Pancreas (tissue), 10 donors: Measurements from ENCODE around the gene E2F7. TPM values are rescaled to one million over a fixed set of nuclear protein-coding genes. Genes with fewer than 3 reads are reported as not detected.

Experiments
- ATAC-seq, 4 donors: fragments of 200-7000 bp; cut with Tn5 transposase; one replicate each; pipeline versions ENCODE4 v1.8.0 to v1.9.1; 2020; ENCODE audit warnings: mild to moderate bottlenecking in 4 of 4, moderate library complexity in 4 of 4
- DNase-seq, 6 donors: peaks; one replicate each; pipeline ENCODE4 v3.0.0-alpha.2; 2020
- FAIRE-seq: peaks from 2 replicates; lab custom pipeline; 2012; peaks lifted over from hg19 to GRCh38; lab: Jason Lieb, UNC
- H3K27ac ChIP-seq, 4 donors: fragments of 200-600 bp; sonication (generic); 1 replicate in 3 of 4; 2 replicates in 1 of 4; pipeline versions ENCODE4 v1.5.0 to v1.8.0; 2020
- H3K27me3 ChIP-seq, 4 donors: fragments of 200-600 bp; one replicate each; pipeline ENCODE4 v1.8.0; 2021
- H3K36me3 ChIP-seq, 3 donors: fragments of 200-600 bp; sonication (generic) in 1 of 3; one replicate each; pipeline versions ENCODE4 v1.5.0 to v1.8.0; 2020 to 2021
- H3K4me1 ChIP-seq, 3 donors: fragments of 200-600 bp; one replicate each; pipeline ENCODE4 v1.8.0; 2021
- H3K4me3 ChIP-seq, 4 donors: fragments of 200-600 bp; sonication (generic) in 2 of 4; one replicate each; pipeline versions ENCODE4 v1.5.0 to v1.8.0; 2020 to 2021
- H3K9me3 ChIP-seq, 4 donors: fragments of 200-600 bp; one replicate each; pipeline ENCODE4 v1.8.0; 2021
- whole genome bisulfite sequencing, 2 donors: extraction: QIAGEN DNeasy Blood & Tissue Kit; methylation state at CpG; one replicate each; pipeline ENCODE4 v1.1.7; 2013; 5-methylcytosine and 5-hydroxymethylcytosine counted together
- intact Hi-C, 3 donors: fragments of 100-400 bp; cut with DNase I; formaldehyde crosslinking; loops; one replicate each; pipeline versions ENCODE4 v1.11.1 to v1.14.2; 2022
- polyA plus RNA-seq, 2 donors: library from polyadenylated mRNA; stranded (reverse); fragments of 200-250 nt; gene quantifications; one replicate each; pipeline ENCODE4 v1.2.3, GENCODE V29; 2013
- total RNA-seq, 6 donors: library from RNA; stranded (reverse); fragmentation: NEBNext Ultra II Directional in 4 of 6; extraction: Animal tissue kit (Norgen Biotek cat#: 25700) in 4 of 6; gene quantifications; one replicate each; pipeline versions ENCODE4 v1.2.1 to v1.2.4, GENCODE V29; 2021 to 2023
- TF ChIP-seq, protein P1 (sequence below), 4 donors: fragments of 200-600 bp; sonication (generic) in 3 of 4; IDR thresholded peaks; one replicate each; pipeline versions ENCODE4 v1.5.0 to v1.8.0; 2021; ENCODE audit warnings: antibody characterized with exemption in 4 of 4
- donor health status: healthy with polysubstance abuse.
- donor health status: DM: no; HTN: no; CAD: no; lungs with moderate emphysema.
- donor health status: DM: no; HTN: no; CAD: no.
- donor health status: control.
- donor health status: control.
- donor health status: Bipolar disorder and iron deficiency.
- donor health status: DM: yes; HTN: yes; CAD: no.
- donor health status: DM: no; HTN: no; CAD: no.
- donor health status: DM: no; HTN: no; CAD: no.
- donor health status: DM: yes; HTN: yes; CAD: no.

E2F7 gene
- total and polyA plus RNA-seq, 8 donors, result 0.08 to 0.73 (median 0.28) TPM; not detected in 2

DNA sequence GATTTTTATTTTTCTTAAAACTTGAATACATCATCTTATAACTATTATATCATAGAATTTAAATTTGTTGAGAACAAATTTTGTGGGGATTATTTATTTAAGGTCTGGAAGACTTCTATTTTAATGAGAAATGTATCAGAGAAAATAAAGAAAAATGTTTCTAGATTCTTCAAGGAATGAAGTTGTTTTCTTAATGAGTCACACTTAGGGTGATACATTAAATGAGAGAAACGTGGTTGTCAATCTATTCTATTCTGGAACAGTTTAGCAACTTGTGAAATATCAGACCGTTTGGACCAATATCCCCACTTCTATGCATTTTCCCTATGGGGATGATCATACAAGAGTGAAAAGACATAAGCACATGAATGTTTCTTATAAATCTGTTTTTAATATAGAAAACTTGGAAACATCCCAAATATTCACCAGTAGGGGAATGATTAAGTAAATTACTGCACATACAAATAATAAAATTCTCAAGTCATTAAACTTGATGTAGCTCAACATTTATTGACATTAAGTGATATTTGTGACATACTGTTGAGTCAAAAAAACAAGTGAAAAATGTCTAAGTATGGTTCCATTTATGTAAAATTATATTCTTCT is 88.5 kb downstream of the E2F7 start:
- intact Hi-C loops, result no loop called here
- Histone ChIP-seq H3K9me3 (no peaks in the 10 kb centered on the region), H3K36me3 (no peaks in the 10 kb centered on the region), H3K4me3 (no peak overlapping the region), H3K27ac (no peak overlapping the region), H3K4me1 (no peaks in the 10 kb centered on the region), H3K27me3 (no peaks in the 10 kb centered on the region)
- TF ChIP-seq, protein P1, sequence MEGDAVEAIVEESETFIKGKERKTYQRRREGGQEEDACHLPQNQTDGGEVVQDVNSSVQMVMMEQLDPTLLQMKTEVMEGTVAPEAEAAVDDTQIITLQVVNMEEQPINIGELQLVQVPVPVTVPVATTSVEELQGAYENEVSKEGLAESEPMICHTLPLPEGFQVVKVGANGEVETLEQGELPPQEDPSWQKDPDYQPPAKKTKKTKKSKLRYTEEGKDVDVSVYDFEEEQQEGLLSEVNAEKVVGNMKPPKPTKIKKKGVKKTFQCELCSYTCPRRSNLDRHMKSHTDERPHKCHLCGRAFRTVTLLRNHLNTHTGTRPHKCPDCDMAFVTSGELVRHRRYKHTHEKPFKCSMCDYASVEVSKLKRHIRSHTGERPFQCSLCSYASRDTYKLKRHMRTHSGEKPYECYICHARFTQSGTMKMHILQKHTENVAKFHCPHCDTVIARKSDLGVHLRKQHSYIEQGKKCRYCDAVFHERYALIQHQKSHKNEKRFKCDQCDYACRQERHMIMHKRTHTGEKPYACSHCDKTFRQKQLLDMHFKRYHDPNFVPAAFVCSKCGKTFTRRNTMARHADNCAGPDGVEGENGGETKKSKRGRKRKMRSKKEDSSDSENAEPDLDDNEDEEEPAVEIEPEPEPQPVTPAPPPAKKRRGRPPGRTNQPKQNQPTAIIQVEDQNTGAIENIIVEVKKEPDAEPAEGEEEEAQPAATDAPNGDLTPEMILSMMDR (IDR thresholded peaks at IDR 0.05), result no peak
- WGBS, 2 donors, result 37 to 49% methylated on average over 2 of the region's 2 CpGs
- no peak for FAIRE-seq
- ATAC-seq, result no peak
- DNase-seq, result no peak

Other genes starting within 250 kb of the E2F7 start
- 10 to 100 TPM in 1 of 6 donors, 1 to 10 TPM in 5; 3.1 to 12.6 (median 7.6) TPM for gene CSRP2, start 186.6 kb downstream of the E2F7 start, total RNA-seq
- gene CSRP2, start 186.6 kb downstream of the E2F7 start, polyA plus RNA-seq, result 10 to 100 TPM in 1 of 2 donors, 1 to 10 TPM in 1; 6.5 to 20.0 TPM